ENCODE data around the gene GRIN2A.

GRIN2A gene

DNA sequence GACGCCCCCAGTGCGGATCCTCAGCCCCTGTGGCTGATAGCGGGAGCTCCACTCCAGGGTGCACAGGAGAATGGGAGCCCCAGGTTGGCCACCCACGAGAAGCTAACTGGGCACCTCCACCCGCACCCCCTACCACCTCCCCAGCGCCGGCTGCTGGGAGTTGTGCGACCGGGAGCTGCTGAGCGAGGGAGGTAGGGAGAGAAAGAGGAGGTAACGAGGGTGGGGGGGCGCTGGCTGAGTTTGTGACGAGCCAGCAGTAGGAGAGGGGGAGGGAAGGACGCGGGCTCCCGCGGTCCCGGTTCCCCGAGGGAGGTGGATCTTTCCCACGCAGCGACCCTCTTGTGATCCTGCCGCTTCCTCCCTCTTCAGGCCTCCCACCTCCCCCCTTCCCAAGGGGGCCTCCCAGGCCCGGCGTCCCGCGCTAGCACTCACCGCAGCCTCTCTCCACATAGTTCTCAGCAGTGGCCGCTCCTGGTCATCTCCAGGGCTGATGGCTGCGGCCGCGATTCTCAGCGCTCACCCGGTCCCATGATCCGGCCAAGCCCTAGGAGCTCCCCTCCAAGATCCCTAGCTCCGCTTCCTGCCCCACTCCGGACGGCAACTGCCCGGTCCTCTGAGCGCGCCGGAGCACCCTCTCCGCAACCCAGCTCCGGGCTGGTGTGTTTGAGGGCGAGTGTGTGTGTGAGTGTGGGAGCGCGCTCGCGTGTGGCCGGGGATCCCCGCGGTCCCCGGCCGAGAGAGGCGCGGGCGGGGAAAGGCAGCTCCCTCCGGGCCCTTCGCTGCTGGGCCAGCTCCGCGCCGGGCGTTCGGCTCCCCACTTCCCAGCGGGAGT is at the start of gene GRIN2A:
TSS of gene GRIN2A (minus strand) at position 207 of the 832 bp plus-strand sequence. CDS start 2,017 bp downstream, outside the sequence.
- DNase-seq = no peak

DNA sequence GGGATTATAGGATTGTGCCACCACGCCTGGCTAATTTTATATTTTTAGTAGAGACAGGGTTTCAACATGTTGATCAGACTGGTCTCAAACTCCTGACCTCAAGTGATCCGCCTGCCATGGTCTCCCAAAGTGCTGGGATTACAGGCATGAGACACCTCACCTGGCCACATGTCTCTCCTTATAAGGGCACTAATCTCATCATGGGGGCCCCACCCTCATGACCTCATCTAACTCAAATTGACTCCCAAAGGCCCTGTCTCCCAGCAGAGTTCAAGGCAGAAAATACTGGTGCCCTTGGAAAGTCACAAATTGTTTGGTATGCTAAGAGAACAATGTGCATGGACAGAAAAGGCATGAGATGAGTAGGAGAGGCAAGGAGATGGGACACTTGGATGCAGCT is 49.3 kb upstream of the GRIN2A start:
- no peak for DNase-seq

DNA sequence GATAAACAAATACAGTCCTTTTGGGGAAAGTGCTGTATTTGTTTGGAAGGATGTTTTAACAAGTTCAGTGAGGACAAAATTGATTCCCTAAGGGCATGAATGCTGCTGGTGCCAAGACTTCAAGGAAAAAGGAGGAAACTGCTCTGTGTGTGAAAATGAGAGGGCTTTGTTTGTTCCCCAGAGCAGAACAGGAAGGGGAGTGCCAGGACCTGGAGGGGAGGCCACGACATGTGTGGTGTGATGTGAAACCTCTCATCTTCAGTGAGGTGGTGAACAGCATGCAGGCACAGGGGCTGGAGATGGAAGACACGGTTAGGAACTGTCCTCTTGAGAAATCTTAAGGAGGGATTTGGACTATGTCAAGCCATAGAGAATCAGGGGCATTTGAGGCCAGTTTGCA is 46.6 kb upstream of the GRIN2A start:
- DNase-seq = no peak

DNA sequence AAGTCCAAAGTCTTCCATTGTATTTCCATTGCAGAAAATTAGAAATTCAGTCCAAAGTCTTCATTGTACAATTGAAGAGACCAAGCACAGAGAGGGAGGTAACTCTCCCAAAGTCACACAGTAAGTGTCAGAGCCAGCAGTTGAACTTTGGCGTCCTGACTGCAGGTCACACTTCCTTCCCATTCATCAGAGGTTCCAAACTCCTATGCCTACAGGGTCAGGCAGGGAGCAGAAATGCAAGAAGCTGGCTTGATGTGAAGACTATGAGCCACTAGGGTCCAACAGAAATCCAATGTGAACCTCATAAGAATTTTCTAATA is 44.7 kb upstream of the GRIN2A start:
- DNase-seq = no peak

DNA sequence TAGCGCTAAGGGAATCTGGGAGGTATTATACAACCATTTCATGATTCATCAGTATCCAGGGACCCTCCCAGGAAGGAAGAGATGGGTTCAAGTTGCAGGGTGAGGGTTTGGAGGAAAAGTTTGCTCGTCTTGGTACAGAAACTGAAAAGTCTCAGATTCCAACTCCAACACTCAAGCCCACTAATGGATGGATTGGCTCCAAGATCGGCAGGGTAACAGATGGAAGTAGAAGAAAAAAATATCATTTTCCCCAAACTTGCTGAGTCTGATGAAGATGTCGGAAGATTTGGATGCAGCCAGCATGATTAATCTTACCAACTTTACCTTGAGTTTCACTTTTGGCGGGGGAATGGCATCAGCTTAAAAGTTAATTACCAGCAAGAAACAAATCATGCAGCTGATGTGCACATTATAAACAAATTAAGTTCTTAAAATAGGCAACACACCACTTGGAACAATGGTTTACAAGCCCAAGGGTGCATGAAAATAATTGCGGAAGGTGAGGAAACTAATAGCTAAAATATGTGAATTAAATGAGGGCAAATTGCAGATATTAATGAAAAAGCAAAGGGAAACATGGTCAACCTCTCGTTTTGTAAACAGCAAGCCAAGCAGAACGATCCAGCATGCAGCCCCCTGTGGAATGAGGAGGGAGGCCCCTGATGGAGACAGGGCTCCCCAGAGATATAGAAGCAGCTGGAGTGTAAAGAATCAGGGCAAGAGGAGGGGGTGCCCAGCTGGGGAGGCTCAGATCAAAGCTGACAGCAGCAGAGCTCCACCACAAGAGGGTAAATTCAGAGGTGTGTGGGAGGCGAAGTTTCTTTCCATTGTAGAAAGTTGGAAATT is 44.1 kb upstream of the GRIN2A start:
- DNase-seq = no peak

DNA sequence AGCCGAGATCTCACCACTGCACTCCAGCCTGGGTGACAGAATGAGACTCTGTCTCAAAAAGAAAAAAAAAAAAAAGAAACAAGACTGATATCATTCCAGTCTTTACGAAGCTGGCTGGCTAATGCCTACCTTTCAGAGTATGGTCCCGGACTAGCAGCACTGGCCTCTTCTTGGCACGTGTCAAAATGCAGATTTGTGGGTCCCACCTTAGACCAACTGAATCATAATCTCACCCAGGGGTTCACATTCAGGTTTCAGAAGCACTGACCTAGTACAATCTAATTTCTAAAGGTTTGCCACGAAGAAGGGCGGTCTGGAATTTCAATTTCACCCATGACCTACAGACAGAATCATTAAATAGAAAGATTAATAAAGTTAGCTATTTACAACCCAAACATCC is 43.4 kb upstream of the GRIN2A start:
- no peak for DNase-seq

DNA sequence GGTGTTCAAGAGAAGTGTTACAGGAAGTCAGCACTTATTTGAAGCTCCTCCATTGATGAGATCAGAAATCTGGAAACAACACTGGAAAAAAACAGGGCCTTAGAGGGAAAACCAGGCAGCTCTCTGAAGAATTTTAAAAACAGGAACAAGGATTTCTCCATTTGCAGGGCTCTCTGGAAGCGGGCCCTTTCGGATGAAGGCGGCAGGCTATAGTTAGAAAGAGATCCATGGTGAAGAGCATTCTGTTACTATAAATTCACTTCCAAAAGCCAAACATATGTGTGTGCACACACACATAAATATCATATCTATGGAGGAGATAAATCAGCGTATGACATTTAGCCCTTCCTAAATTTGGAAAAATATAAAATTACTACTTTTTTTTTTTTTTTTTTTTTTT is 42.6 kb upstream of the GRIN2A start:
- no peak for DNase-seq

DNA sequence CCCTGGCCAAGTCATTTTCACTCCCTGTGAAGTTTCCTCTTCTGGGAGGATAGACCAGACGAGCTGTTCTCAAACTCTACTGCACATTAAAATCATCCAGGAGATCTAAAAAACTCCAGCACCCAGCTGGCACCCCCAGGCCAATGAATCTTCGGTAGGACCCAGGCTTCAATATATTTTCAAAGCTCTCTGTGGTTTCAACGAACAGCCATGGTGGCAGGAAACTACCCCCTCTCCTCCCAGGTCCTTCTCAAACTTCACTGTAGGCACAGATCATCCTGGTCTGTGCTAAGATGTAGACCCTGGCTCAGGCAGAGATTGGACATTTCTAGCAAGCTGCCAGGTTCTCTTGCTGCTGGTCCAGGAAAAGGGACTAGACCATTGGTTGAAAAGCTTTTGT is 38.7 kb upstream of the GRIN2A start:
- DNase-seq = no peak

DNA sequence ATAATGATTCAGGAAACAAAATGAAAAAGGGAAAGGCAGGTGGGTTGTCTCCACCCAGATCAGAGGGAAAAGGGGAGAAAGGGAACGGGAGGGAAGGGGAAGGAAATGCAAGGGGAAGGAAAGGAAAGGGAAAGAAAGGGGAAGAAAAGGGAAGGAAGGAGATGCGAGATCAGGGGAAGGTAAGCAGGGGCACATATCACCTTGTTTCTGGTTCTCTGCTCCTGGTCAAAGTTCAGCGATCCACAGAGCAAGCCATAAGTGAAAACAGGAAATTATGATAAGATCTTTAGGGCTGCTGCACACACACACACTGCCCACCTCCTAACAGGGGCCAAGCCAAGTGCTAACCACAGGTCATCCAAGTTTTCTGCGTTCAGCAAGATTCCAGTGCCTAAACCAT is 37.5 kb upstream of the GRIN2A start:
- no peak for DNase-seq

DNA sequence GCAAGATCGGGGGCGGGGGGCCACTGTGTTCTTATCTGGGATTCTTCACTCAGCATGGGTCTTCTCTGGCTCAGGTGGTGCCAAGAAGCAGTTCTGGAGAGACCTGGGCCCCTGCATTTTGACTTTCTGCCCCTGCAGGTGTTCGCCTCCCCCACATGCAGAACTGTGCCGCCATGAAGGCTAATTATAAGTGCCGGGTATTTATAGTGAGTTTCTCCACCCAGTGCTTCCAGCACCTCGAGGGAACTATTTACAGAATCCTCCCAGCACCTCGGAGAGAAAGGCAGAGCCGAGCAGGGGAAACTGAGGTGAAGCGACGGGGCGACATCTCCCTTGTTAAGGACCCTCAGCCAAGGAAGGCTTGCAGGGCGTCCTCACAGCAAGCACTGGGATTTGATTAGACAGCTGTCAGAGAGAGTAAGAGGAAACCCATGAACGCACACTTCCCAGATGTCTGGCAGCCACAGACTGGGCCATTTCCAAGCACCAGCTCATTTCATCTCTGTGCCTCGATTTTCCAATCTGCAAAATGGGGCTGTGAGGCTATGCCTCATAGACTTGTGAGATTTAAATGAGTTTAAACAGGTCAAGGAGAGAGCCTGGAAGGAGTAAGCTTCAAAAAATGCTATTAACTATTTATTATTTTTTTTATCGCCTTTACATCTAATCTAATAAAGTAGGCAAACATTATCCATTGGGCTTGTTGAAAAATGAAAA is 36.4 kb upstream of the GRIN2A start:
- DNase-seq = no peak

DNA sequence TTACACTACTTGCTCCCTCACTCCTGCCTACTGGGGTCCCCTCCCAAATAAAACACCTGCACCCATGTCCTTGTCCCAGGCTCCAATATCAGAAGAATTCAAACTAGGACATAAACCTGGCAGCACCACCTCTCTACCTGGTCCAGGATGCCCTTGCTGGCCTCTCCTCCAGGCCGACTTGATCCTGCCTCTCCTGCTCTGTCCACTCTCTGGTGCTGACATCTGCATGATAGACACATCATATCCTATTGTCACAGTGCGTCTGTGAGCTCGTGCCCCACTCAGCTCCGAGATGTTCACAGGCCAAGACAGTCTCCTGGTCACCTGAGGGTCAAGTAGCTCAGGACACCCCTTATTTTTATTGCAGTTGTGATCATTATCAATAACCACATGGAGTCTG is 31.5 kb upstream of the GRIN2A start:
- DNase-seq = no peak

DNA sequence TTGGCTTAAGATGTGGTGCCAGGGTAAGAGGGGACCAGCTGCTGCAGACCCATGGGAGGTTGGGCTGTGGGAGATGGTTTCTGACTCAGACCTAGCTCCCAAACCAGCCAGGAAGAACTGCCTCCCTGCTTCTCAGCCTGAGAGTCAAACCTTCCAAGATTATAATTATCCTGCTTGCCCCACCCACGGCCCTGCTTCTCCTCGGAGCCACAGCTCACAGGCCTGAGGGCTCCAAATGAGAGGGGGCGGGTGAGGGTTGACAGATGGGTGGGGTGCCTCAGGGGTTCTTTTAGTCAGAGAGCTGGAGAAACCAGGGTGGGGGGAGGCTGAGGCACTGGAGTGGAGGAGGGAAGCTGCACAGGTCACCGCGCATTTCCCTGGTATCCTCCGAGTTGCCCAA is 28.7 kb upstream of the GRIN2A start:
- no peak for DNase-seq

DNA sequence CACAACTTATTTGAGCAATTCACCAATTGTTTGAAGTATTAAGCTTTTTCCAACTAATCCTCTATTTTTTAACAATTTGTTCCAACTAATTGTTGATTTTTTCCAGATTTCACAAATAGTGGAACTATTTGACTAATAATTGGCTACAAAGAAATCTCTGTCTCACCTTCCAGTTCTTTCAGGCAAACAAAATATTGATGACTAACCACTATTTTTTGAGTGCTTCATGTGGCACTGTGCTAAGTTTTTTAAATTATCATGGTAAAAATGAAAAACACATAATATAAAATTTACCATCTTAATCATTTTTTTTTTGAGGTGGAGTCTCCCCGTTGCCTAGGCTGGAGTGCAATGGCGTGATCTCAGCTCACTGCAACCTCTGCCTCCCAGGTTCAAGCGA is 24.6 kb upstream of the GRIN2A start:
- no peak for DNase-seq

DNA sequence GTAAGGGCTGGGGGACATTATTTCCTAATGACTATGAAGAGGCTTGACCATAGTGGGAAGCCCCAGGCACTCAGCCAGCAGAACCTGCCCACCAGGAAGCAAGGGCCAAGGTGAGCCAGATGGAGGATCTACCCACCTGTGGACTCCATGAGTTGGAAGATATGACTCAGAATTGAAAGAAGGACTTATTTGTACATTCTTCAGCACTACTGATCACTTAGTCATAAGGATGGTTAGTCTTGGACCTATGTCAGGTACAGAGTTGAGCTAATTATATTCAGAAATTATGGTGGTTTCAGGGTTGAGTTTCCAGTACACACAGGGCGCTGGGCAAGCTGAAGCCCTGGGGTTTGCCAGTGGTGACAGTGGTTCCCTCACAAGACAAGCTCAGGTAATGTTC is 24.0 kb upstream of the GRIN2A start:
- DNase-seq = no peak

DNA sequence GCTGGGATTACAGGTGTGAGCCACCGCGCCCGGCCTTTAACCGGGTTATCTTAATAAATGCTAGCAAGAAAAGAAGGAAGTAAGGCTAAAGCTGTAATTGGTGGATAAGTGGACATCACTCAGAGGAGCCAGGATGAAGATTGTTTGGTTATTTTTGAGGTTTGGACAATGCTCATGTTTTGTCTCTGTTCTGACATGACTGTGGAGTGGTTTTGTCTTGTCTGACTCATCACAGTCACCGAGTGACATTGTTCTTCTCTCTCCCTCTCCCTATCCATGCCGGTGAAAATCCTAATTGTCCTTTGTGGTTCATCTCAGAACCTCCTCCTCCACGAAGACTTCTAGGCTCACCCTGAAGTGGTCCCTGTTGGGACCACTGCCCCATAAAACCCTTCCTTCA is 23.5 kb upstream of the GRIN2A start:
- no peak for DNase-seq

DNA sequence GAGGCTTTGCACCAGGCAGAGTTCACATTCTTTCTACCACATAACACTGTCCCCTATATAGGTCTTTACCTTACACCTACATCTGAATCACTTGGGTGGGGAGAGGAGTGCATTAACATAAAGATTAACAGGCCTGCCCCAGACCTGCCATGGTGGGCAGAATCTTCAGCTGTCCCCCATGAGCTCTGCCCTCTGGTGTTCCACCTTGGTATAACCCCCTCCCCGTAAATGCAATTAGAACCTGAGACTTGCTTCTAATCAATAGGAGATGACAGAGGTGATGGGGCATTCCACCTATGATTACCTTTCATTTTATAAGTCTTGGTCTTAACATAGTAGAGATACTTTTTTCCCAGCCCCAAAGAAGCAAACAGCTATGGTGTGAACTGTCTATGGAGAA is 20.4 kb upstream of the GRIN2A start:
- DNase-seq = no peak

DNA sequence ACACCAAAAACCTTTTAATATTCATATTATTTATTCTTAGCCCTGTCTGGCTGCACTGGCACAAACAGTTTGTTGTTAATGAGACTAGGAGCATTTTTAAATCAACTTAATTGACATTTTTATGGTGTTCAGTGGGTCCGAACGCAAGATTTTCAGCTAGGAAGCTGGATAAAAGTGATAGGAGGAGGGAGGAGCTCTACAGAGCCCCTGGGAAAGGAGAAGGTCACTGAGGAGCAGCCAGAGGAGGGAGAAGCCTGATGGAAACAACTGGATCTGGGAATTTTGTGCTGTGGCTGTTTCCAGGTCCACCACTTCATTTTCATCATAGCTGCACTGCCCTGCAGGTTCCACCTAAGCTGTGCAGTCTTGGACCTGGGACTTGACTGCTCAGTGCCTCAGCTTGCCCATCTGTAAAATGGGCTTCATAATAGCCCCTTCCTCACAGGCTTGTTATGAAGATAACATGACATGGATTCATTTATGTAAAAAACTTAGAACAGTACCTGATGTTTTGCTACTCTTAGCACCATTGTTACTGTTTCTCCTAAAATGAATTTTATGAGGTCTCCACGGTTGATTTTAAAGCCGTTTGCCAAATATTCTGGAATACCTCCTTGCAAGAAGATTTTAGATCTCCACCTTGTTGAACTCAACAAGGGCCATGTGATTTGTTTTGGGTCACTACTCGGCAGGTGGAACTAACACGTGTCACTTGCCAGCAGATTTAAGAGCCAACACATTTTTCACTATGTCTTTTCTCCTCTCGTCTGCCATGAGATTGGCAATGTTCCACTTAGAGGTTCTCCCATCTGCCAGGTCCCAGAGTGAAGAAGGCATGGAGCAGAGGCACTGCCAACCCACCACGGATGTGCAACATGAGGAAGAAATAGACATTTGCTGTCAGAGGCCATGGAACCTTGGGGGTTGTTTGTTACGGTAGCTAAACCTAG is 18.7 kb upstream of the GRIN2A start:
- DNase-seq = no peak

DNA sequence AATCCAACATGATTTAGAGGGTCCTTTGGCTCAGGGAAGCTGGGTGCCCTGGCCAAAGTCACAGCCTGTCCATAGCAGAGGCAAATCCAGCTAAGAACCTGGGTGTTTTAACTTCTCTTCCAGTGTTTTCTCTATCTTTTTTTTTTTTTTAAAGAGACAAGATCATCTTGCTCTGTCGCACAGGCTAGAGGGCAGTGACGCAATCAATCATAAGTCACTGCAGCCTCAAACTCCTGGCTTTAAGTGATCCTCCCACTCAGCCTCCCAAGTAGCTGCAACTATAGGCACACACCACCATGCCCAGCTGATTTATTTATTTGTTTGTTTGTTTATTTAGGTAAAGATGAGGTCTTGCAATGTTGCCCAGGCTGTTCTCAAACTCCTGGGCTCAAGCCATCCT is 14.8 kb upstream of the GRIN2A start:
- DNase-seq = no peak

DNA sequence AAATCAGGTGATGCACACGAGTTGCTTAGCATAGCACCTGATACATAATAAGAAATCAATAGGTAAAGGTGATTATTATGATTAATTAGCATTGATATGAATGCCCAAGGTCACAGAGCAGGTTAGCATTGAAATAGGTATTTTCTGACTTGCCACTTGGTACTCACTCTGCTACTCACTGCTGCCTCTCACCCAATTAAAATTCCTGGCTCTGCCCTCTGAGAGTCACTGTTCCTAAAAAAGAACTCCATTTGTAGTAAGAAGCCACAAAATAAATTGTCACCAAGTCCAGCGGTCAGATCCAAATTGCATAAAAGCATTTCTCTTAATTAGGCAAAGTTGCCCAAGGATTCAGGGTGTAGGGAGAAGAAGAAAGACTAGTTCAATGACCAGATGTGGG is 8.9 kb upstream of the GRIN2A start:
- DNase-seq = no peak

DNA sequence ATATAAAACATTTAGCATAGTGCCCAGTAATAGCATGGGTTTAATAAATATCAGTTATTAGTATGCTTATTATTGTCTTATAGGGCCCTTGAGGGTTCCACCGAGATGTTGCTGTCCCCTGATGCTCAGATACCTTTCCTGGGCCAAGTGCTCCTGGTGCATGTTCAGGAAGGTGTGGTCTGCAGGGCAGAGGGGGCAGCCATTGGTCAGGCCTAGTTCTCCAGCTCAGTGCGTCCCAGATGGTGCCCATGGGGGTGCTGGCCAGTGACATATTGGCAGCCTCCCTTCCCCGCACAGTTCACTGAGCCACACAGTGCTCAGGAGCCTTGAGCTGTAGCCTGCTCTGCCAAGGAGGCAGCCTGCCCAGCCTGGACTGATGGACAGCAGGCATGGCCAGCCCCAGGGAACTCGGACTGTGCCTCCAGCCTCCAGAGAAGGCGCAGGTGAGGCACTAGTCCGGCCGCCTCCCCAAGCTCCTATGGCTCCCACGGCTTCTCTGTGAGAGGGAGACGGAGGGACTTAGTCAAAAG is 7.7 kb upstream of the GRIN2A start:
- DNase-seq = no peak

DNA sequence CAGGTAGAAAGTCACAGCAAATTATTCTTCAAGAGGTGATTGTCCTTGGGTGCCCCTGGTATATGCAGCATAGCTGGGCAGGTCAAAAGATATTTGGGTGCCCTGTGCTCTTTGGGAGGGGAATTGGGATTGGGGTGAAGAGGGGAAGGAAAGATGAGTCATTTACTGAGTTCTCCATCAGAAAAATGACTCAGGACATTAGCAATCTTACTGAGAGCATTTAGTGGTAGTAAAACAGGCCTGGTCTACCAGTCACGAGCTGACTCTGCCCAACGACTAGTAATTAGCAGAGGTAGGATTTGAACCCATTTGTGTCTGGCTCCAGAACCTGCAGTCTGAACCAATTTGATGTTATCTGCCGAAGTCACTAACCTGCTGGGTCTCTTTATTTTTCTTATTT is 6.0 kb upstream of the GRIN2A start:
- no peak for DNase-seq

Measured in stimulated activated CD4-positive, alpha-beta T cell treated with anti-CD3 and anti-CD28 coated beads, Interleukin-2, amount 100 ng/mL, for 48 hours (primary cell).